HPDE6-E6E7 (cell line): ENCODE results near the gene HOXD3.

Experiments
- DNase-seq: peaks from one replicate; pipeline ENCODE4 v3.0.0; 2011; ENCODE audit warnings: missing footprints; ENCODE audit errors: extremely low spot score

HOXD3 gene

GRCh38 chr2:176162911-176163671 is 6.0 kb downstream of the HOXD3 start:
- DNase-seq = no peak

DNA sequence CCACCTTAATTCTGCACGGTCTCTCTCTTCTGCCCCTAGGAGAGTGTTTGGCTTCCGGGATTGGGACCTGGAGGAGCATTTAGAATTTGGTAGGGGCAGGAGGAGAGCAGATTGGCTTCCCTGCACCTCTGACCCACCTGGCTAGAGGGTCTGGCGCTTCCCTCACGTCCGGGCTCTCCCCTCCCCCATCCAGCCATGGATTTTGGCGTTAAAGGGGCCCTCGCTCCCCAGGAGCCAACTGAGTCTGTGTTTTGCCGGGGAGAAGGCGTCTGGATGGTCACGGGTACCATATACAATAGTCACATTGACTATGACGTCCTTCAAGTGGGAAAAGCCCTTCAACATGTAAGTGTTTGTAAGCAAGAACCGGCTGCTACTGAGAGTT is 6.6 kb downstream of the HOXD3 start:
- DNase-seq = no peak

DNA sequence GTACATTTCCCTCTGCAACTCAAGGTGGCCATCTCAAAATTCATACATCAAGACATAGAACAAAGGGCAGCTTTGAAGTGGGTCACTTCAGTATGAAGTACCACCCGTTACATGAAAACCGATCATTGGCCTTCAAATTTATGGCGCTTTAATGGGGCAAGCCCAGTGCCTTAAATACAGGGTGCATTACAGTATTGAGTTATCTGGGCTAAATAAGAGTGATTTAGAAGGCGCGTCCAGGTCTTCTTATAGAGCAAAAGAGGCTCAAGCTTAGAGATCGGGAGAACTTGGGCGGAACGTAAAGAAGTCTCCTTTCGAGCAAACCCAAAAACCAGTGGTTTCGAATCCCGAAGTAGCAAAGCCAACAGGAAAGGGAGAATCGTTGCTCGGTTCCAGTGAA is 7.1 kb downstream of the HOXD3 start:
- no peak for DNase-seq

GRCh38 chr2:176164611-176165369 is 7.7 kb downstream of the HOXD3 start:
- DNase-seq = no peak

DNA sequence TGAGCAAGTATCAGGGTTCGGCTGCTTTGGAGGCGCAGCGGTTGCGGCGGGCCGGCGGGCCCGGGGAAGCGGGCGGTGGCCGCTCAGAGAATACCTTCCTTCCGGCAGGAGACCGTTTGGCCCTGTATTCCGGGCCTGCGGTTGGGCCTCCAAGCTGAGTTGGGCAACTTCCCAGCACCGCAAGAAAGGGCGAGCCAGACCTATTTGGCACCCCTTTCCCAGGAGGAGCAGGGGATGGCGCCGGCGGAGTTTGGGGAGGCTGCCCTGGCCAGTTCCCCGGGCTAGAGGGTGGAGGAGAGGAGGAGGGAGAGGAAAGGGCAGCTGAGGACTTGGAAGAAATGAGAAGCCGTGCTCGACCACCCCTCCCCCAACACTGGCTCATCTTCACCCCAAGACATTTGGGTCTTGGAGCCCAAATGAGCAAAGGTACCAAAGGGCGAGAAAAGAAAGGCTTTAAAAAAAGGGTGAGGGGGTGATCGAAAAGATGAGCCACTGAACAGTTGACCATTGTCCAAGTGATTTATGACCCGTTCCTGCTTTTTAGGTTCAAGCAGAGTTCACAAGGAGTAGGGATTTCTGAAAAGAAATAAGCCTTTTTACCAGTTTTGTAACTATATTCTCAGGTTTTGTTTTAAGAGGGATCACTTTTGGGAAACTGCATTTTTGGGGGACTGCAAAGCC is 8.4 kb downstream of the HOXD3 start:
- no peak for DNase-seq

- no peak for DNase-seq
Measured at GRCh38 chr2:176166272-176166671, 9.2 kb downstream of the HOXD3 start.

DNA sequence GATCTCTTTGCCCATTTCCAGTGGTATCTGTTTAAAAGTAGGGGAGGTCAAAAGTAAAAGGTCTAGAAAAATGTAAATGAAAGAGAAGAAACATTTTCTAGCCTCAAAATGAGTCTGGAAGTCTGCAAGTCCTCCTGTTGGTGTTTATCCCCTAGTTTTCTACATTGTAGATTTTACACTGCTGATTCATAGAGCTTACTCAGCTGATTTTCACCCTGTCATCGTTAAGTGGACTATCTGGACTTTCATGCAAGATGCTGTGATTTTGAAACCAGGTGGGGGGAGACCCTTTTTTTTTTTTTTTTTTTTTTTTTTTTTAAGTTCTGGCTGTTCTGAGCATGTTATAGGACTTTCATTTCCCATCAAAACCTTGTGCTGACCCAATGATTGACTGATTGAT is 10.3 kb downstream of the HOXD3 start:
- DNase-seq = no peak

- DNase-seq = no peak
Measured at GRCh38 chr2:176169181-176169580, 12.1 kb downstream of the HOXD3 start.

DNA sequence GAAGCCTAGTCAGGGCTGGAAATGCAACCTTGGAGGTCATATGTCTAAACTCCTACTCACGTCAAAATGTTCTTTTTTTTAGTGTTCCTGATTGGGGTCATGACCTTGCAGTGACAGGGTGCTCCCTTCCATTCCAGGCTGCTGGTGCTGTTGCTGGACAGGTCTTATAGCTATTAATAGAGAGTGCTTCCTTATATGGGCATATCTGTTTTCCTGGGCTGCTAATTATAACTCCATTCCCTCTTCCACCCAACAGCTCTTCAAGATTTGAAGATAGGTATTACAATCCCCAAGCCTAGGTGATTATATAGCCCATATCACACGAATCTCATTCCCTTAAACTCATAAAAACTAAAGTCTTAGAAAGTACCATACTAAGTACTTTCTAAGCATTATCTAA is 12.6 kb downstream of the HOXD3 start:
- no peak for DNase-seq

GRCh38 chr2:176170602-176171305 is 13.6 kb downstream of the HOXD3 start:
- no peak for DNase-seq

- DNase-seq = no peak
Measured at GRCh38 chr2:176171351-176172006, 14.4 kb downstream of the HOXD3 start.

GRCh38 chr2:176172007-176172894 is 15.1 kb downstream of the HOXD3 start:
- DNase-seq = no peak

DNA sequence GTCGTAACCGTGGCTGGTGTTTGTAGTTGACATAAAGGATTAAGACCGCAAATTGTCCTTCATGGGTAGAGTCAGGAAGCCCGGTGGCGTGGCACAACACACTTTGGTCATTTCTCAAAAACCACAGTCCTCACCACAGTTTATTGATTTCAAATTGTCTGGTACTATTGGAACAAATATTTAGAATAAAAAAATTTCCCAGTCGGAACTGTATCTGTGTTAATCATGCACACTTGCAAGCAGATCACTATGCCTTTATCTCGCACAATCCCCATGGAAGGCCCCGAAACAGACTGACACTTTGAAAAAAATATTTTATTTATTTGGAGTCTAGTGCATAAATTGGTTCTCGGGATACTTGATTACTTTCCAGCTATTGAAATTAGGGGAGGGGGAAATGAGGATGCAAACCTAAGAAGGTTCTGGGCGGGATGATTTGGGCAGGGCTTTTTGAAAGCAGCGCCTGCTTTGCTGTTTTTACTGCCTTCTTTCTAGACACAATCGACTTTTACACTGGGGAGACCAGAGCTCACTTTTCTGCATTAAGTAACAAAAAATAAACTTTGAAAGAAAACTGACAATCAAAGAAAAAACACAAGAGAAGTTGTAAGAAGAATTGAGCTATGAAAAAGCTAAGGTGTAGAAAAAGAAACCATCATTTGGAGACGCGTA is 15.9 kb downstream of the HOXD3 start:
- no peak for DNase-seq

- no peak for DNase-seq
Measured at GRCh38 chr2:176173567-176174381, 16.7 kb downstream of the HOXD3 start.

GRCh38 chr2:176174382-176174823 is 17.3 kb downstream of the HOXD3 start:
- no peak for DNase-seq

DNA sequence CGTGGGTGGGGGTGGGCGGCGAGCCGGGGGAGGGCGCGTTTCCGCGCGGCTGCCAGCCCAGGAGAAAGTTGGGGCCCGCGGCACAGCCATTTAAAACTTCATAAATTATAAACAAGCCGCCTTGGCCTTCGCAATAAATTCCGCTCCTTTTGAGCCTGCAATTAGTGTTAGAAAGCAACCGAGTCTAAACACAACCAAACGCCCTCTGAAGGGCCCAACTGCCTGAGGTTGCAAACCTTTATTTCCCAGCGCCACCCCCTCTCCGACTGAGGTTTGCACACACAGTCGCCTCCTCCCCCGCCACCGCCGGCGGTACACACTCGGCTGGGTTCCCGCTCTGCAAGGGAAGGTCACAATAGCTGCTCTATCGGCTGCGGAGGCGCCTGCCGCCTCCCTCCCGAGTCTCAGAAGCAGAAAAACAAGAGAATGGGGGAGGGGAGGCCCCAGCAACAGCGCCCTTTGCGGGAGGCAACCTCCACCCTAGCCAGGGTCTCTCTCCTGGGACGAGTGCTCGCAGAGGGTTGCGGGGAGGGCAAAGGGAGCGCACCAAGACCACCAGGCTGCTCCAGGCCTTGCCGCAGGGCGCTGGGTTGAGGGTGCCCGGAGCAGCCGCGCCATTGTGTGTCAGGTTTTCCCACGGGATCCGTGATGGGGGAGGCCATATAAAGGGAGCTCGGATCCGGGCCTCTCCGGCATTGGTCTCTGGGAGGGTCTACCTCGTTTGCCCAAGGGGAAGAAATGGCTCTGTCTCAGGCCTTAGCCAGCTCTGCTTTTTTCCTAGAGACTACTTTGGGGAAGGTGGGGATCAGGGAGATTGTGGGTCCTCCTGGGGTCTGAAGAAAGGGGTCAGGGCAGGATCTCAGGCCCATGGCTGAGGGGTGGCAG is 18.0 kb downstream of the HOXD3 start:
- DNase-seq = no peak

DNA sequence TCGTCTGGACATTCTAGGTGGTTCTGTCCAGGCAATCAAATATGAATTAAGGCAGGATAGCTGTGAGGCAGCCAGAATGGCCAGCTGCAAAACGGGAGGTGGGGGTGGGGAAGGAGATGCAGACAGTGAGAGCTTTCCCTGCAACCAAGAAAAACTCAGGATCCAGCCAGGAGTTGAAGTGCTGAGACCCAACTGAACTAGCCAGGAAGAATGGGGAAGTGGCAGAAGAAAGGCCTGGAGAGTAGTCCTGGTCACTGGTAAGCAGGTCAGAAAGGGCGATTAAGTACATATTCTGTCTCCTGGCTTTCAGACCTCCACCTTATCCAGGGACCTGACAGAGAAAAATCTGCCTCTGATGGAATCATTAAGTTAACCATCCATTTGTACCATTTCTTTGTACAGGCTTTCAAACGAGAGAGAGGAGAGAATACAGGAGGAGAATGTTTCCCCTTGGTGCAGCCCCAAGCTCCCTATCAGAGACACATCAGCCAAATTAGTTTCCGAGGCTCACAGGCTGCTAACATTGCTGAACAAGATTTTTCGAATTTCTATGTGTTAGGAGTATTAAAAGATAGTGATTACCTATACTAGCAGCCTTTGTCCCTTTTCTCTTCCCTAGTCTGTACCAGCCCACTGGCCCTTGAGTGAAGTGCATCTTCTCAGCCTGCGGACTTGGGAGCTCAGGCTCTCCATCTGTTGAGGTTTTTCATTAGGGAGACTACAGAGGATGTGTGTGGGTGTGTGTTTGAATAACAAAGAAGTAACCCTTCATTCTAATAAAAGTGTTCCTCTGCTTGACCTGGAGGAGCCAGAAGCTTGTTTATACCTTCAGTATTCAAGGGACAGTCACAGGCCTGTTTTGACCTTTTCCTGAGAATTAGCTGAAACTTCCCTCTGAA is 18.9 kb downstream of the HOXD3 start:
- no peak for DNase-seq
